Measurements from ENCODE around the gene ETFRF1.

Gene ETFRF1, protein sequence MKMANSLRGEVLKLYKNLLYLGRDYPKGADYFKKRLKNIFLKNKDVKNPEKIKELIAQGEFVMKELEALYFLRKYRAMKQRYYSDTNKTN

DNA sequence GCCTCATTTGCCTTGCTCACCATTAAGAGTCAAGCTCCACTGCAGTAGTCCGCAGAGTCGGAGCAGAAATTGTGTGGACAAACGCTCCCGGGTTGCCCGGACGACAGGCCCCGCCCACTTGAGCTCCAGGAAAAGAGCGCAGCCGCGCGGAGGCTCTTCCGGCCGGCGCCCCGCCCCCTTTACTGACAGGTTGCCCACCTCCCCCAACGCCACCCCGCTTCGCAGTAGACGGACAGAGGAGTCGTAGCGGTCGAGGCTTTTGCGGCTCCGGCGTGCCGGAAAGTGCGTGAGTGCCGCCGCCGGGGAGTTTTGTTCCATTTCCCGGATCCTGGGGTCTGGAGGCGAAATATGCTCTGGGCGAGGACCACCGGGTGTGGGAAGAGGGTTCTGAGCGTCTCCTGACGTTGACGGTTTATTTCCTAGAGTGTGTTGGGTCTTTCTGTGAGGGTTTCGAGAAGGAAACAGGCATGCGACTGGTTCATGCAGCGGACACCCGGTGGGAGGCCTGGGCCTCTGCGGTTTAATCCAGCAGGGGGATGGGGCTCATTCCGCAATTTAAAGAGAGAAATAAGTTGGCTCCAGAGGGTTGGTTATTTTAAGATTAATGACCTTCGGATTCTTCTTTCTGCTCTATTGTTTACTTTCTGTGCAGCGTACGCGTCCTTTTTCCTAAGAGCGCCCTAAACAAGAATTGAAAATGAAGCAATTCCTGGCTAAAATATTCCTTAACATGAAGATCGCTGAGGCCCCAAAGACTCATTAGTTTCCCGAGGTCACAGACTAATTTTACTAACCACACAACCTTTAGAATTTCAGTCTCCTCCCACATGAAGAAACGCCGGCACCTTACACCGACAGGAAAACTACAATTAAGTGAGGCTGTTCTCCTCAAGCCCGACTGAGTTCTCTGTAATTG, at the start of gene ETFRF1, which contains the start of gene DNAI7:
TSS of gene ETFRF1 (plus strand) at position 182 of the 916 bp plus-strand sequence. CDS start 8,720 bp downstream, outside the sequence.
TSS of gene DNAI7 (minus strand) at position 105 of the 916 bp plus-strand sequence. CDS start at position 23, 82 bp downstream.
- DNase-seq (ENCODE audit: low read depth): peak; percentile 76

DNA sequence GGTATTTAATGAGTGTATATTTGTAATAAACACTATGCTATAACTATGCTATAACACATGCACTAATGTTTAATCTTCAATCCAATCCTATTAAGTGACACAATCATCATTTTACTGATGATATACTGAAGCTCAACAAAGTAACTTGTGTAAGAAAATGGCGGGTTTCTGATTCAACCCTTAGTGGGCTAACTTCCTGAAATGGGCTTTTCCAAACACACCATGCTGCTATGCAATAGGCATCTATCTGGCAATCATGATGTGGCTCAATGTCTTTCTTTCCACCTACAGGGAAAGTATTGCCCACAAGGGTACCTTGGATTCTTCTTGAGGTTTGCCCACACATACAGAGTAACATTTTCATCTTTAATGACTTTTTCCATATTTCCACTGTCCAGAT, 48.4 kb upstream of the ETFRF1 start:
- no peak for DNase-seq (ENCODE audit: low read depth)

DNA sequence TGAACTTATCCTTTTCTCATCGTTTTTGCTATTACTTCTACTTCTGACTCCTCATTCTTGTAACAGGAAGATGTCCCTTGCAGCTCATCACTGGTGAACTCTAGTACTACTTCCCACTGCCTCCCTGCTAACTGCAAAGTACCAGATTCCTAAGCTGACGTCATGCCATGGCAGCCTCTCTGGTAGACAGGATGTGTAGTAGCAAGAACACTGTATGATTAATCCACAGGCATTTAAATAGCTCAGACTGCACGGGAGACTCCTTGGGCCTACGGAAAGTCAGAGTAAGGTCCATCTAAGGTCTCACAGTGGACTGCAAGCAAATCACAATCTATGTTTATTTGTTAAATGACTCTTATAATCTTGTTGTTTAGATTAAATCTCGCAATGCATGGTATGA, 43.6 kb upstream of the ETFRF1 start:
- DNase-seq (ENCODE audit: low read depth): peak; percentile 97

DNA sequence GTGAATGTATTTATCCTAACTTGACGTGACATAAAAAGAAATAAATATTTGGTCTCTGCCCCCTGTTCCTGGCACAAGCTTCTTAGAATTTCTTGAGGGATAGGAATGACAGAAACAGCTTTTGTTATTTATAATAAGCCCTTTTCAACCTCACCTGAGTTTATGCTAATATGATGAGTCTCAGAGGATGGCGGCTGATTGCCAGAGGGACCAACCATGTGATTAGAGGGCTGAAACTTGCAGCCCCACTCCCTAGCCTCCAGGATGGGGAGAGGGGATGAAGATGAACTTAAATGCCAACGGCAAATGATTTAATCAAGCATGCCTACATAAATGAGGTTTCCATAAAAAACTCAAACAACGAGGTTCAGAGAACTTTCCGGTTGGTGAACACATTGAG, 43.0 kb upstream of the ETFRF1 start:
- DNase-seq (ENCODE audit: low read depth): no peak

DNA sequence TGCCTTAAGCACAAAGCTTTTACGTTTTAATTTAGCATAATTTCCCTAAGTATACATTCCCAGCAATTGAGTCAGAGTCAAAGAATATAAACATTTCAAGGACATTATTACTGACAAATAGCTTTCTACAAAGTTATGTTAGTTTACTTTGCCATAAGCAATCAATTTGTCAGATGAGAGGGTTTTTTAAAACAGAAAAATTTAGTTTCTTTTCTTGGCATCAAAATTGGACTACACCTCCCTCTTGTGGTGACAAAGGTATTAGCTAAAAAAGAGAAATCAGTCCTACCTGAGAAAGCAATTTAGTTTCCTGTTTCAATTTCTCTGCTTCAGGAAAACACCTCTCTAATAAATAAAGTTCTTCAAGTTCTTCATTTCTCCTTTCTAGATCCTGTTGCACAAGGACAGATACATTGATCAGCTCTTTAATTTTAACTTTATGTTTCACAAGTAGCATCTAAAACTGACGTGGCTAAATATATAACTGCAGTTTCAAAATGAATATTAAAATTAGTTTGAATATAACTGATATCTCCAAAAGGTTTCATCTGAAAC, 39.9 kb upstream of the ETFRF1 start:
- no peak for DNase-seq (ENCODE audit: low read depth)

DNA sequence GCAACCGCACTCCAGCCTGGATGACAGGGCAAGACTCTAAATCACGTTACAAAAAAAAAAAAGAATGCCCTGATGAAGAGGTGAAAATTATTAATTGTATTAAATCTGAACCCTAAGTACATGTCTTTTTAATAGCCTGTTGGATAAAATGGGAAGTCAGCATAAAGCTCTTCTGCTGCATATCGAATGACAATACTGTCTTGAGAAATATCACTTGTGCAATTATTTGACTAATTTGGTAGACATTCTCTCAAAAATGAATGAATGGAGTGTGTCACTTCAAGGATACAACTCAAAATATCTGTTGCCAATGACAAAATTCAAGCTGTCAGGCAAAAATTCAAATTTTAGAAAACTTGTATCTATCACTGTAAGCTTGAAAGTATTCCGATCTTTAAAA, 39.0 kb upstream of the ETFRF1 start:
- no peak for DNase-seq (ENCODE audit: low read depth)

DNA sequence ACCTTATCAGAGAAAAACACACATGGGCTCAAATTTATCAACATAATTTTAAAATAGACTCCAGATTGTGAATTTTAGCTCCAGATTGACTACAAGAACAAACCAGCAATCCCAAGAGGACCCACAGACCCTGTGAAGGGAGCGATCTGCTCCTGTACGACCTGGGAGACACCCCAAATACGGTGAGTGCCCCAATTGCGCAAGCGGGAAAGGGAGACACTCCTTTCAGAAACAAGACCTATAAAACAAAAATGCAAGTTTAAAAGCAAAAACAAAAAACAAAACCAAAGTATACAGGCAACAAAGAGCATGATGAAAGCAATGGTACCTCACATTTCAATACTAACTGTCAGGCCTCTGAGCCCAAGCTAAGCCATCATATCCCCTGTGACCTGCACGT, 32.2 kb upstream of the ETFRF1 start:
- no peak for DNase-seq (ENCODE audit: low read depth)

DNA sequence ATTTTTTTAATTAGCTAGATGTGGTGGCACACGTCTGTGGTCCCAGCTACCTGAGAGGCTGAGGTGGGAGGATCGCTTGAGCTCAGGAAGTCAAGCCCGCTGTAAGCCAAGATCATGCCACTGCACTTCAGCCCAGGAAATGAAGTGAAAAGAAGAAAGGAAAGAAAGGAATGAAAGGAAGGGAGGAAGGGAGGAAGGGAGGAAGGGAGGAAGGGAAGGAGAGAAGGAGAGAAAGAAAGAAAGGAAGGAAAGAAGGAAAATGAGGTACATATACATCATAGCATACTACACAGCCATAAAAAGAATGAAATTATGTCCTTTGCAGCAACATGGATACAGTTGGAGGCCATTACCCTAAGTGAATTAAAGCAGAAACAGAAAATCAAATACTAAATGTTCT, 12.3 kb upstream of the ETFRF1 start:
- DNase-seq (ENCODE audit: low read depth): no peak

DNA sequence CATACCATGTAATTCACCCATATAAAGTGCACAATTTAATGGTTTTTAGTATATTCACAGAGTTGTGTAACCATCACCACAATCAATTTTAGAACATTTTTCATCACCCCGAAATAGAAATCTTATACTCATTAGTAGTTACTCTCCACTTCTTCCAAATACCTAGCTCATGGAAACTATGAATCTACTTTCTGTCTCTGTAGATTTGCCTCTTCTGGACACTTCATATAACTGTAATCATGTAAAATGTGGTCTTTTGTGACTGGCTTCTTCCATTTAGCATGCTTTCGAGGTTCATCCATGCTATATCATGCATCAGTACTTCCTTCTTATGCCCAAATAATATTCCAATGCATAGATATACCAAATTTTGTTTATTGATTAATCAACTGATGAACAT, 10.9 kb upstream of the ETFRF1 start:
- no peak for DNase-seq (ENCODE audit: low read depth)

DNA sequence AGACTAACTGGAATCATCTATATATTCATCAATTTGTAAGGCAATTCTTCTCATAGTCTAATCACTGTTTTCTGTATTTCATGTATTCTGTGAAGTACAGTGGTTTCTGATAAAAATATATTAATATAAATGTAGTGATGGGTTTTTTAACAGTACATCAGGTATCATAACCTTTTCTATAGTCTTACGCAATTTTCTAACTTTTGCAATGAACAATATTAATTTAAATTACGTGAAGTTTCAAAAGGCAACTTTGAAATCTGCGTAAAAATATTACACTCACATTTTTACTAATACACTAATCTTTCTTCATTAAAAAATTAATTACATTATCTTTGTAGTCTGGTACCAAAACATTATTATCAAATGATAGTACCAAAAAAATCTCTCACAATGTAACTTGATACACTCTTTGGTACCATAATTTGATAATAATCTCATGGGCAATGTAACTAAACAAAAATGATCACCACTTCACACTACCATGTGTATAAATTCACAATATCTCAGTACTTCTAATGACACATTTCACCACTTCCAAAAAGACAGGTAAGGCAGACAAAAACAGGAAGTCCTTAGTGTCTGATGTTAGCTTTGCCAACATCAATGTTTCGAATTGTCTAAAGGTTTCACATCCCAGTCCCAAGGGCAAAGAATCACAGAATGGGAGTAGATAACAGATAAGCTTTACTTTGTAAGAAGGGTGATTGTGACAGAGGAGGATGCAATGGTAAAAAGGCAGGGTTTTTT, 8.8 kb upstream of the ETFRF1 start:
- no peak for DNase-seq (ENCODE audit: low read depth)

DNA sequence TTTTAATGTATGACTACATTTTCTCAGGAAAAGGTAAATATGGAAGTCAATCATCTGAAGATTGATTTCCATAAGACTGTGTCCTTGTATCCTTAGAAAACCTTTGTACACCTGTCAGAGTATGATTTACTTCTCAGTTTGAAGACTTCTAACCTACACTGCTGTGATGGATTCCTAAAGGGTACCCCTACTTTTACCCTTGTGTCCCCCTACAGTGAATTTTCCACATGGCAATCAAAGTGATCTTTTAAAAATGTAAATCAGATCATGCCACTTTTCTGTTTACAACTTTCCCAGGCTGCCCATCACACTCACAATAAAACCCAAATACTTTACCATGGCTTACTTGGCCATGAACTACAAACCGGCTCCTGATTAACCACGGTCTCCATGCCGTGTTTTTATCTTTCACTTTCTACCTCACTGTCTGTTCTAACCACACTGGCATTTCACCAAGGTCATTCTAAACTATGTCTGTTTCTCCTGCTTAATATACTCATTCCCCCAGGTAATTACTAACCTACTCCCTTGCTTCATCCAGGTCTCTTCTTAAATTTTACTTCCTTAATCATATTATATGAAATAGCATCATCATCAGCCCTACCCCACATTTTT, 8.1 kb upstream of the ETFRF1 start:
- DNase-seq (ENCODE audit: low read depth): no peak

DNA sequence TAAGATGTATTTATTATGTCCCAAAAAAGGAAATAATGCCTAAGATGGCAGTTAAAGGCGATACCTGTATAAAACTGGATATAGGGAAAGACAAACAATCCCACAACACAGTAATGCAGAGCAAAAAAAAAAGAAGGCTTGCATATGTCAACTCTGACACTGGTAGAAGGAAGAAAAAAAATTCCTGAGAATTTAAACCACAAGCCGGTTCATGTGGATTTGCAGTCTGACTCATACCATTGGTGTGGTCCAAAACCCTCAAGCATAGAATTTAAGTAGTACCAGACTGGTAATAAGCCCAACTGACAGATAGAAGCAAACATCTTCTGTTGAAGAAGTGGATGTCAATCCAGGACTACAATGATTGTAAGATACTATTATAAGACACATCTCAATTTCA, 7.3 kb upstream of the ETFRF1 start:
- peak; percentile 86 for DNase-seq (ENCODE audit: low read depth)

DNA sequence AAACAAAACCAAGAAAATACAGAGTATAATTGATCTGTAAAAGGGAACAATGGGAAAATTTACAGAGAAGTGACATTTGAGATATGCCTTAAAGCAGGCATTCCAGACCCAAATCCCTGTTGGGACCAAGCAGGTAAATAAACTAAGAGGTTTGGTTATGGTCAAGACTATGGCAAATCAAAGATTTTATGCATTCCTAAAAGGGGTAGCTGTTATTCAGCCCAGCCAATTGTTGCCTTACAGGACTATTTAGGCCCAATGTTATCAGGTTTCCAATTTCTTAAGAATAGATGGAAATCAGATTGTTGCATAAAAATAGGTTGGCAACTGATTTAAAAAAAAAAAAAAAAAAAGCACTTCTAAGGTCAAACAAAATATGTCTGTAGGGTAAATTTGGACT, 5.4 kb upstream of the ETFRF1 start:
- DNase-seq (ENCODE audit: low read depth): no peak

DNA sequence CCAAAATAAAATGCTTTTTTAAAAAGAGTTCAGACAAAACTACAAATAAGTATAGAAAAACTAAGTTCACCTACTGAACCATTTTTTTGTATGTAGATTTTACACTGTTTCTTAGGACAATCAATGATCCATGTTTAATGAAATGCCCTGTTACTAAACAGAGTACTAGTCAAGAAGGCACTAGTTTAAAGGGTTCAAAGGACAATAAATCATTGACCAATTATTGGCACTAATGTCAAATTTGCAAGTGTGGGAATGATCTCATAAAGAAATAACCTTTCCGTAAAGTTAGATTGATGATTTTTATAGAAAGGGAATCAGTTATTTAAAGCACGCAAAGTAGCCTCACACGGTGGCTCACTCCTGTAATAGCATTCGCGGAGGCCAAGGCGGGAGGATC, 4.2 kb upstream of the ETFRF1 start:
- no peak for DNase-seq (ENCODE audit: low read depth)

DNA sequence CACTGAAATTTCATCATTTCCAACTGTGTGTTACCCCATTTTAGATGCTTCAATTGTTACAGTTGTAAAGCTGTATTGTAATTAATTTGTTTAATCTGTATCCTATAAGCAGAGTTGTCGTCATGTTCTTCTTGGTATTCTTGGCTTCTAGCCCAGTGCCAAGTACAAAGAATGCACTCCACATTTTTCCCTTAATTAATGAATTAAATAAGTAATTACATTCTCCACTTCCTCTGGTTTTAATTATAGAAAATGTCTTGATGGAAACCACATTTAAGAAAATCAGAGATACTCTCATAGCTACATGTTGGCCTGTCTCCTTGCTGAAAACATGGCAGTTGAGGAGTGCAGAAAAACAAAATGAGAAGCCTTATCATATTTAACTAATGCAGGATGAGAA, 823 bp upstream of the ETFRF1 start:
- DNase-seq (ENCODE audit: low read depth): no peak

DNA sequence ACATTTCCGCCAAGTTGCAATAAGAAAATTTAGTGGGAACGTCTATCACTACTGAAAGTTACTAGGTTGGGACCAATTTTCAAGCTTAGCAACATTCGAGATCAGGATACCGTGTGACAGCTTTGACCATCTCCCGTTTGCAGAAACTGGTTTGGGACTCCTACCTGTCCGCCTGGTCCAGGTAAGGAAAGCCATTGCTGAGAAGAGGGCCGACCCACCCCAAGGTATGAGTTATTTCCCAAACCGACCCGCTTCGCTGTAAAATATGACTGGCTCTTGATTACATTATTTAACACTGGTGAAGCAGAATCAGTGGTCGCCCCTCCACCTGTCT, 348 bp upstream of the ETFRF1 start:
- DNase-seq (ENCODE audit: low read depth): no peak

DNA sequence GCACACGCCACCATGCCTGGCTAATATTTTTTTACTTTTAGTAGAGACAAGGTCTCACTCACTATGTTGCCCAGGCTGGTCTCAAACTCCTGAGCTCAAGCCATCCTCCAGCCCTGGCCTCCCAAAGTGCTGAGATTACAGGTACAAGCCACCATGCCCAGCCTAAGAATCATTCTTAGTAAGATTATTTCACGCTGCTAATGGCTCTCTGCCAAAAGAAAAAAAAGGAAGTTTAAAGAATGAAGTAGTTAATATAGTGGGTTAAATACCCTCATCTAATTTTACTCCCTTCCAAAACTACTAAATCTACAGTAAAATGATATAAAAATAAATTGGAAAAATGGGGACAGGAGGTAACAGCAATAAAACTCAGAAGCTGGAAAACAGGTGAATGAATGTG, 2.6 kb downstream of the ETFRF1 start:
- no peak for DNase-seq (ENCODE audit: low read depth)

DNA sequence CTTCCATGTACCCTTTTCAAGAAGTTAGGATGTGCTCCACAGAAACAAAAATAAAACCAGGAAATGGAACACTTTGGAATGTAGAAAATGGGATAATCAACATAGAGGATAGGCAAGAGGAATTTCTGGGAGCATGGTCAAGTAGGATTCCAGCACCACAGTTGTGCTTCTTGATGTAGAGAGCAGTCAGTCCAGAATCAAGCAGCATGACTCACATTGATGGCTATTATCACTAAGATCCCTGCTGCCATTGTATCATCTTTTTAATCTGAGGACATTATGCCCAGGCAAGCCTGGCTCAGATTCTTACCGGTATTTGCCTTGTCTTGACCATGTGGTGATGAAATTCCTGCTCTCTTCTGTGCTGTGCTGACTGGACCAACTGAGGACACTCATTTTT, 5.7 kb downstream of the ETFRF1 start:
- peak; percentile 18 for DNase-seq (ENCODE audit: low read depth)

DNA sequence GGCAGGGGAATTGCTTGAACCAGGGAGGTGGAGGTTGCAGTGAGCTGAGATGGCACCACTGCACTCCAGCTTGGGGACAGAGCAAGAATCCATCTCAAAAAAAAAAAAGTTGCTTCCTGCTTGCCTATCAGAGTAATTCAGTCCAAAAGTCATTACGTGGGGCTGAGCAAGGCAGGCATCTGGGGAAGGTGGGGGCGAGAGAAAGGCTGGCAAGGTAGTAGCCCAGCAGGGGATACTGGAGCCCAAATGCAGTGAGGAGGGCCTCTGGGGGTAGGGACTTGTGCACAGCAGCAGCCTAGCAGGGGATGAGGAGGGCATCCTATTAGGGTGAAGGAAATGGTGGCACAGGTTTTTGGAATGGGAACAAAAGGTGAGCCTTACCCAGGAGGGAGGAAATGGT, 7.1 kb downstream of the ETFRF1 start:
- DNase-seq (ENCODE audit: low read depth): no peak

DNA sequence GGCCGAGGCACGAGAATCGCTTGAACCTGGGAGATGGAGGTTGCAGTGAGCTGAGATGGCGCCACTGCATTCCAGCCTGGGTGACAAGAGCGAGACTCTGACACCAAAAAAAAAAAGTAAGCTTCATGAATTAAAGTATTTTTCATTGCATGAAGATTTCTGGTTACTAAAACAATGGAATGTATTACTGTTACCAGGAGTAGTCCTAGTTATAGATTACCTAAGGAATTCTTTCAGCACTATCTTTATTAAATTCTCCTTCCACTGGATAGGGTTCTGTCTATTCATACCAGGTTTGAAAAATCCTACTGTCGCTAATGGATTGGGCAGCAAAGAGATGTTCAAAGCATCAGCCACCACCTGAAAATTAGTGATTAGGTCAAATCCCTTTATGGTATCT, 12.4 kb downstream of the ETFRF1 start:
- no peak for DNase-seq (ENCODE audit: low read depth)

DNA sequence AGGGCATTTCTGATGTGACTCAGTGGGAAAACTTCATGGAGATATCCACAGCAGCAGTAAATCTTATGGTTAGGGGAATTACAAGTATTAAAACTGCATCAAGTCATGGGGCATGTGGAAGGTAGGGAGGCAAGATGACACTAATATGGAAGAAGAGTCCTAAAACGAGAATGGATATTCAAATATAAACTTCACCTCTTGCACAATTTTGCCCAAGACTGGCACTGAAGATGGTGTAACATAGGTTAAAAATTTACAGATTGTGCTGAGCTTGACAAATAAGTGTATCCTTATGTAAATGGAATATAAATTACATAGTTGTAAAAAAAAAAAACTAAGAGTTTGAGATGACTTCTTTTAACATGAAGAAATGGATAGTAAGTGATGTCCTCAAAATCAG, 12.8 kb downstream of the ETFRF1 start:
- DNase-seq (ENCODE audit: low read depth): no peak

DNA sequence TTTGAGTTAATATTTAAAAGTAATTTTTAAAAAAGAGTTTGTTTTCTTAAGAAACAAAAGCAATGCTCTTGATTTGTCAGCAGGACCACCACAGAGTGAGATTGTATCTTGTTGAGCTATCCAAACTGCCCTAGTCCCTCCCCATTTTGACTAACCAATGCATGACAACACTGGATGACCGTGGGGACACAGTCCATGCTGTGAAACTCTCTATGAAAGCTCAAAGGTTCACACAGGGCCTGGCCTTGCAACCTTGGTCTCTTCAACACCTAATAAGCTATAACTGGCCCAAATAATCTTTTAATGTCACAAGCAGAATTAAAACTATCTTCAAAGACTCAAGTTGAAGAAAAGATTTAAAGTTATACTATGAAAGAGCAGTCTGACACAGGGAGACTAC, 13.5 kb downstream of the ETFRF1 start:
- DNase-seq (ENCODE audit: low read depth): no peak
